GM12891 (cell line): Measurements from ENCODE around the gene DTHD1.

Experiments
- PAX5 ChIP-seq: IDR thresholded peaks from 2 replicates; pipeline ENCODE4 v1.6.1; 2011; ENCODE audit warnings: low read length, moderate library complexity, mild to moderate bottlenecking; ENCODE audit not compliant: insufficient read depth, severe bottlenecking
- POLR2A ChIP-seq: IDR thresholded peaks from 2 replicates; pipeline ENCODE4 v1.6.1; 2011; ENCODE audit warnings: low read depth, low read length, control low read depth
- POLR2AphosphoS5 ChIP-seq: IDR thresholded peaks from 2 replicates; pipeline ENCODE4 v1.6.1; 2011; ENCODE audit warnings: low read depth, low read length, control low read depth
- SPI1 ChIP-seq: IDR thresholded peaks from 2 replicates; pipeline ENCODE4 v1.6.1; 2011; ENCODE audit warnings: low read depth, low read length, control low read depth
- TAF1 ChIP-seq: IDR thresholded peaks from 2 replicates; pipeline ENCODE4 v1.6.1; 2011; ENCODE audit warnings: low read depth, low read length, control low read depth

DNA sequence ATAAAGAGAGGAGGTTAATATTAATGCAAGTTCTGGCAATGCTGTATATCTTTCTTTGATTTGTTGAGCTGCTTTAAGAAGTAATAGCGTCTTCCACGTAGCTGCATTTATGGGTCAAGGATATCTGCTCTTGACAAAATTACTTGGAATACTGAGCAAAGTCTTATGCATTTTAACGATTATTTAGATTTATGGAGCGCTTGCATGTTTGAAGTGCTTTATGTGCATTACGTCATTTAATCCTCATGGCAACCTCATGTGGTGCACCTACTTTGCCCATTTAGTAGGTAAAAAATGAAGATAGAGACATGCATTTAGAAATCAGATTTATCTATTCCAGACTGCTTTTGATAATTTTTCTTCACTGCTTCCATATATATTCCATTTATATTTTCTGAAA is 46.0 kb downstream of the DTHD1 start:
- TF ChIP-seq POLR2A (no peak), TAF1 (no peak), POLR2AphosphoS5 (no peak), SPI1 (no peak), PAX5 (no peak)
